H9 (cell line): ENCODE measurements around the gene OPTC. TPM values are rescaled to one million over a fixed set of nuclear protein-coding genes. Genes with fewer than 3 reads are reported as not detected.
A peak's percentile ranks its signal among the peaks of the same experiment; 100 is the strongest.

ENCODE experiments used
- DNase-seq: peaks from one replicate; pipeline ENCODE4 v3.0.0-alpha.2; 2017
- H2AFZ ChIP-seq: one replicate; pipeline ENCODE4 v1.6.1; 2013; ENCODE audit warnings: mild to moderate bottlenecking, low read length, control low read depth, moderate library complexity
- H2AK5ac ChIP-seq: 2 replicates; pipeline ENCODE4 v1.6.1; 2013; ENCODE audit warnings: low read length, control low read depth, mixed read lengths; ENCODE audit not compliant: insufficient read length
- H2BK120ac ChIP-seq: one replicate; pipeline ENCODE4 v1.6.1; 2013; ENCODE audit warnings: low read depth, mild to moderate bottlenecking, low read length, control low read depth, inconsistent platforms; ENCODE audit not compliant: poor library complexity, severe bottlenecking
- H2BK12ac ChIP-seq: 2 replicates; pipeline ENCODE4 v1.6.1; 2013; ENCODE audit warnings: low read length, control low read depth, mixed read lengths, low read depth; ENCODE audit not compliant: insufficient read length
- H2BK15ac ChIP-seq: 2 replicates; pipeline ENCODE4 v1.6.1; 2013; ENCODE audit warnings: low read depth, low read length, control low read depth
- H2BK20ac ChIP-seq: one replicate; pipeline ENCODE4 v1.6.1; 2013; ENCODE audit warnings: low read depth, mild to moderate bottlenecking, low read length, control low read depth, inconsistent platforms; ENCODE audit not compliant: poor library complexity, severe bottlenecking
- H2BK5ac ChIP-seq: 2 replicates; pipeline ENCODE4 v1.6.1; 2013; ENCODE audit warnings: low read length, control low read depth, mixed read lengths; ENCODE audit not compliant: insufficient read length
- H3K14ac ChIP-seq: 2 replicates; pipeline ENCODE4 v1.6.1; 2013; ENCODE audit warnings: low read length, control low read depth; ENCODE audit not compliant: insufficient read depth
- H3K18ac ChIP-seq: 2 replicates; pipeline ENCODE4 v1.6.1; 2013; ENCODE audit warnings: low read depth, mild to moderate bottlenecking, mixed read lengths, low read length, control low read depth; ENCODE audit not compliant: insufficient read length
- H3K23ac ChIP-seq: 2 replicates; pipeline ENCODE4 v1.6.1; 2013; ENCODE audit warnings: low read length, control low read depth, mixed read lengths, low read depth; ENCODE audit not compliant: insufficient read length
- H3K23me2 ChIP-seq: 2 replicates; pipeline ENCODE4 v1.6.1; 2013; ENCODE audit warnings: low read depth, mild to moderate bottlenecking, mixed read lengths, low read length, control low read depth; ENCODE audit not compliant: insufficient read length, poor library complexity, severe bottlenecking
- H3K27ac ChIP-seq: 2 replicates; pipeline ENCODE4 v1.5.1; 2013; ENCODE audit warnings: low read length, control low read depth, mixed read lengths, low read depth; ENCODE audit not compliant: insufficient read length
- H3K27me3 ChIP-seq: 2 replicates; pipeline ENCODE4 v1.6.1; 2013; ENCODE audit warnings: low read length, control low read depth, inconsistent platforms; ENCODE audit not compliant: insufficient read depth
- H3K4ac ChIP-seq: 2 replicates; pipeline ENCODE4 v1.6.1; 2013; ENCODE audit warnings: low read depth, mild to moderate bottlenecking, control low read depth, inconsistent platforms, low read length, moderate library complexity
- H3K4me1 ChIP-seq: 2 replicates; pipeline ENCODE4 v1.6.1; 2013; ENCODE audit warnings: low read length, control low read depth, inconsistent platforms; ENCODE audit not compliant: insufficient read depth
- H3K4me2 ChIP-seq: 2 replicates; pipeline ENCODE4 v1.6.1; 2013; ENCODE audit warnings: low read length, control low read depth, mixed read lengths; ENCODE audit not compliant: insufficient read length, insufficient read depth
- H3K56ac ChIP-seq: 2 replicates; pipeline ENCODE4 v1.6.1; 2013; ENCODE audit warnings: low read depth, mild to moderate bottlenecking, mixed read lengths, low read length, control low read depth; ENCODE audit not compliant: insufficient read length
- H3K79me1 ChIP-seq: 2 replicates; pipeline ENCODE4 v1.6.1; 2013; ENCODE audit warnings: low read depth, mild to moderate bottlenecking, moderate library complexity, low read length, control low read depth, inconsistent platforms; ENCODE audit not compliant: insufficient read depth, poor library complexity, severe bottlenecking
- H3K79me2 ChIP-seq: 2 replicates; pipeline ENCODE4 v1.6.1; 2013; ENCODE audit warnings: low read length, control low read depth, inconsistent platforms; ENCODE audit not compliant: insufficient read depth
- H3K9ac ChIP-seq: 2 replicates; pipeline ENCODE4 v1.6.1; 2013; ENCODE audit warnings: low read length, control low read depth, mixed read lengths; ENCODE audit not compliant: insufficient read length; ENCODE audit errors: extremely low read depth
- H3K9me3 ChIP-seq: one replicate; pipeline ENCODE4 v1.6.1; 2013; ENCODE audit warnings: low read depth, low read length, inconsistent platforms; ENCODE audit not compliant: control insufficient read depth
- H3T11ph ChIP-seq: one replicate; pipeline ENCODE4 v1.6.1; 2013; ENCODE audit warnings: mild to moderate bottlenecking, low read length, control low read depth, inconsistent platforms
- H4K20me1 ChIP-seq: one replicate; pipeline ENCODE4 v1.6.1; 2013; ENCODE audit not compliant: control insufficient read depth, insufficient read length, insufficient read depth
- H4K5ac ChIP-seq: 2 replicates; pipeline ENCODE4 v1.6.1; 2013; ENCODE audit warnings: low read depth, mild to moderate bottlenecking, mixed read lengths, low read length, control low read depth; ENCODE audit not compliant: insufficient read length
- H4K8ac ChIP-seq: replicated peaks from 2 replicates; pipeline ENCODE4 v1.6.1; 2013; ENCODE audit warnings: low read length, control low read depth, mixed read lengths, low read depth; ENCODE audit not compliant: insufficient read length
- H4K91ac ChIP-seq: 2 replicates; pipeline ENCODE4 v1.6.1; 2013; ENCODE audit warnings: low read depth, mild to moderate bottlenecking, moderate library complexity, mixed read lengths, low read length, control low read depth; ENCODE audit not compliant: insufficient read length
- H3K27ac Mint-ChIP-seq, 3 experiments: 2 replicates in 2 of 3; 3 replicates in 1 of 3; pipeline ENCODE4 v1.8.0; 2020 to 2021; ENCODE audit warnings: mixed read lengths in 3 of 3, mild to moderate bottlenecking in 1 of 3, moderate library complexity in 1 of 3
- H3K27me3 Mint-ChIP-seq: 2 replicates; pipeline ENCODE4 v1.8.0; 2021; ENCODE audit warnings: low read depth, mild to moderate bottlenecking, moderate library complexity, mixed read lengths
- H3K36me3 Mint-ChIP-seq, 3 experiments: 2 replicates in 2 of 3; 3 replicates in 1 of 3; pipeline ENCODE4 v1.8.0; 2020 to 2021; ENCODE audit warnings: low read depth in 3 of 3, mixed read lengths in 3 of 3; ENCODE audit not compliant: insufficient read depth in 1 of 3
- H3K4me1 Mint-ChIP-seq, 2 experiments: 2 replicates each; pipeline ENCODE4 v1.8.0; 2020; ENCODE audit warnings: mixed read lengths in 2 of 2
- H3K4me3 Mint-ChIP-seq, 2 experiments: 2 replicates in 1 of 2; 3 replicates in 1 of 2; pipeline ENCODE4 v1.8.0; 2020 to 2021; ENCODE audit warnings: mild to moderate bottlenecking in 2 of 2, mixed read lengths in 2 of 2, moderate library complexity in 1 of 2
- H3K9me3 Mint-ChIP-seq, 2 experiments: 2 replicates in 1 of 2; 3 replicates in 1 of 2; pipeline ENCODE4 v1.8.0; 2020; ENCODE audit warnings: mild to moderate bottlenecking in 2 of 2, mixed read lengths in 2 of 2, moderate library complexity in 1 of 2
- WGBS: extraction: QIAGEN DNeasy Blood & Tissue Kit; methylation state at CpG from one replicate; pipeline ENCODE4 v1.1.7; 2013; ENCODE audit warnings: missing lambda C conversion rate, low lambda C conversion rate, mixed read lengths; ENCODE audit not compliant: insufficient read length; ENCODE audit errors: extremely low coverage; 5-methylcytosine and 5-hydroxymethylcytosine counted together
- total RNA-seq: library from RNA; stranded (reverse); gene quantifications from 2 replicates; pipeline ENCODE4 v1.2.1, GENCODE V29; 2021
- TF ChIP-seq, protein P1 (sequence below): fragments of 200-600 bp; sonication (generic); conservative IDR thresholded peaks from 3 replicates; pipeline ENCODE4 v1.8.0; 2021; ENCODE audit warnings: antibody characterized with exemption, mild to moderate bottlenecking

Gene OPTC
- total RNA-seq, 1 experiment from 2014 or later, result 1.1 TPM

DNA sequence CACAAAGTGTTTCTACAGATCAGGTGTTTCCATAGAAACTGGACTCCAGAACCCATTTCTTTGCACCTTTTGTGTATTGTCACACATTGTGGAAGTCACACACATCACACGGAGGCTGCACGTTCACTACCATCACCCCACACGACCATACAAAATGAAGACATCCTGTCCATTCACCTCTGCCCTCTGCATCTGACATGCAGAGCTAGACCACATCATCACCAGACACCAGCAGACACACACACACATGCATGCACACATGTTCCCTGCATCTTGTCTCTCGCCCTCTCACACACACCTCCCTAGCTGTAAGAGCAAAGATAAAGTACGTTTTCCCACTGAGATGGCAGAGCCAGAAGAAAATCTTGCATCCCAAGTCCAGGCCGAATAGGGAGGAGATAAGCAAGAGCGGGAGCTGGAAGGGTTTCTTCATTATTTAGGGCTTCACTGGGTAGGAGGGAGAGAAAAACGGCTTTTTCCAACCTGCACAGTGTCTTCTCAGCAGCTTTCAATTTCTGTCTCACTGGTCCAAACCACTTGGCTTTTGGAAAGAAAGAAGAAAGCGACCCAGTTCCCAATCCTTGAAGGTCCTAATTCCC lies 17.6 kb upstream of the OPTC start:
- peaks cover 3% of the 10 kb centered on the region; the same call in 1 of the 2 replicates for H3K4me1 ChIP-seq
- no CpG with 5 or more reads among the region's 9 CpGs for WGBS
- no peaks in the 10 kb centered on the region for H3K9me3 ChIP-seq
- H3K14ac ChIP-seq, result no peak overlapping the region
- no peaks in the 10 kb centered on the region for H4K20me1 ChIP-seq
- H2BK15ac ChIP-seq, result no peak overlapping the region
- H4K91ac ChIP-seq, result no peak overlapping the region
- Mint-ChIP-seq H3K36me3 (no peaks in the 10 kb centered on the region), H3K27me3 (peaks cover 8% of the 10 kb centered on the region), H3K4me3 (peak overlapping the region in 1 of 2 experiments; percentile 55; a peak in 1 of 5 replicates), H3K9me3 (no peaks in the 10 kb centered on the region), H3K4me1 (peaks cover 22 to 32% of the 10 kb centered on the region in 2 experiments), H3K27ac (no peak overlapping the region; a peak in 1 of 7 replicates)
- no peaks in the 10 kb centered on the region for H3K79me2 ChIP-seq
- H3K23me2 ChIP-seq, result no peaks in the 10 kb centered on the region
- no peaks in the 10 kb centered on the region for H3K27me3 ChIP-seq
- no peak for DNase-seq
- H2BK12ac ChIP-seq, result no peak overlapping the region
- H2BK20ac ChIP-seq, result no peak overlapping the region
- no peak overlapping the region for H2AFZ ChIP-seq
- no peak overlapping the region for H3K56ac ChIP-seq
- no peak overlapping the region for H2BK120ac ChIP-seq
- TF ChIP-seq, protein P1, sequence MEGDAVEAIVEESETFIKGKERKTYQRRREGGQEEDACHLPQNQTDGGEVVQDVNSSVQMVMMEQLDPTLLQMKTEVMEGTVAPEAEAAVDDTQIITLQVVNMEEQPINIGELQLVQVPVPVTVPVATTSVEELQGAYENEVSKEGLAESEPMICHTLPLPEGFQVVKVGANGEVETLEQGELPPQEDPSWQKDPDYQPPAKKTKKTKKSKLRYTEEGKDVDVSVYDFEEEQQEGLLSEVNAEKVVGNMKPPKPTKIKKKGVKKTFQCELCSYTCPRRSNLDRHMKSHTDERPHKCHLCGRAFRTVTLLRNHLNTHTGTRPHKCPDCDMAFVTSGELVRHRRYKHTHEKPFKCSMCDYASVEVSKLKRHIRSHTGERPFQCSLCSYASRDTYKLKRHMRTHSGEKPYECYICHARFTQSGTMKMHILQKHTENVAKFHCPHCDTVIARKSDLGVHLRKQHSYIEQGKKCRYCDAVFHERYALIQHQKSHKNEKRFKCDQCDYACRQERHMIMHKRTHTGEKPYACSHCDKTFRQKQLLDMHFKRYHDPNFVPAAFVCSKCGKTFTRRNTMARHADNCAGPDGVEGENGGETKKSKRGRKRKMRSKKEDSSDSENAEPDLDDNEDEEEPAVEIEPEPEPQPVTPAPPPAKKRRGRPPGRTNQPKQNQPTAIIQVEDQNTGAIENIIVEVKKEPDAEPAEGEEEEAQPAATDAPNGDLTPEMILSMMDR, result no peak
- no peak overlapping the region for H3K4me2 ChIP-seq
- H3K4ac ChIP-seq, result no peak overlapping the region
- H3K27ac ChIP-seq, result no peak overlapping the region
- H2AK5ac ChIP-seq, result no peak overlapping the region
- H4K8ac ChIP-seq, result no peak overlapping the region
- no peaks in the 10 kb centered on the region for H3K79me1 ChIP-seq
- H3T11ph ChIP-seq, result no peak overlapping the region
- H3K18ac ChIP-seq, result no peak overlapping the region
- H3K23ac ChIP-seq, result no peak overlapping the region
- H4K5ac ChIP-seq, result no peak overlapping the region
- H2BK5ac ChIP-seq, result no peak overlapping the region
- no peak overlapping the region for H3K9ac ChIP-seq
